Erythroblast (primary cell): ENCODE measurements around the gene ARHGAP30.

Experiments
- DNase-seq, 2 experiments: peaks; one replicate each; lab custom pipeline; 2025; lab: John Stamatoyannopoulos, UW
- GATA1 ChIP-seq: IDR thresholded peaks from 2 replicates; pipeline ENCODE4 v1.6.1; 2011; ENCODE audit warnings: low read depth, mild to moderate bottlenecking, control low read depth, low read length, moderate library complexity
- POLR2A ChIP-seq: IDR thresholded peaks from 2 replicates; pipeline ENCODE4 v1.6.1; 2011; ENCODE audit warnings: mild to moderate bottlenecking, low read length

ARHGAP30 gene

DNA sequence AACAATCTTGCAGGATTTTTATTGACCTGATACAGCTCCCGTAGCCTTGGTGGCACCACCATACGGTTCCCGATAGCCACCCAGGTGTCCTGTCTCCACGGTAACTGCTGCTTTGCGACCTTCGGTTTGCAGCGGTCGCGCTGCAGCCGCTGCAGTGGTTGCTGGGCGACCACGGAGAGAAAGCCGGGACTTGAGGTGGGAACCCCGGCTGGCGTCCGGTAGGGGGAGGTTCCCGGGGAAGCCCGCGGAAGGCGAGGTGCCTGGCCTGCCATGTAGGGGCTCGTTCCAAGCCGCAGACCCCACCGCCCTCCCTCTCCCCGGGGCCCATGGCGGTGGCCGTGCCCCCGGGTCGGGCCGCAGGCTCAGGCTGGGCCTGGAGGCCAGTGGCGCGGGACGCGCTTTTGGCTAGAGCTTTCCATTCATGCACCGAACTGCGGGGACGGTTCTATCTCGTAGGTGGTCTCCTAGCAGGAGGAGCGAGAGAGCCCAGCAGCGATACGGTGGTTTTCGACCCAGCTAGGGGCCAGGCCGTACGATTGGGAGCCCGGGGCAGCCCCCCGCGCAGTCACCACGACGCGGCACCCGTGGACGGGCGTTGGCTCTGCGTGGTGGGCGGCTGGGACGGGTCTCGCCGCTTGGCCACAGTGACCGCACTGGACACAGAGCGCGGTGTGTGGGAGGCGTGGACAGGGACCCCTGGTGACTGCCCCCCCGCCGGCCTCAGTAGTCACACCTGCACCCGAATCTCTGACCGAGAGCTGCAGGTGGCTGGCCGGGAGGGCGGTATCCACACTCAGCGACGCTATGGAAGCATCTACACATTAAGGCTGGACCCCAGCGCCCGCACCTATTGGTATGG, 28.7 kb upstream of the ARHGAP30 start, which contains the start of gene KLHDC9:
TSS of gene KLHDC9 (plus strand) at position 152 of the 859 bp plus-strand sequence. CDS start at position 327, 175 bp downstream.
- TF ChIP-seq GATA1, result no peak
- TF ChIP-seq POLR2A, result no peak
- DNase-seq, result peak; percentile 68 to 71

DNA sequence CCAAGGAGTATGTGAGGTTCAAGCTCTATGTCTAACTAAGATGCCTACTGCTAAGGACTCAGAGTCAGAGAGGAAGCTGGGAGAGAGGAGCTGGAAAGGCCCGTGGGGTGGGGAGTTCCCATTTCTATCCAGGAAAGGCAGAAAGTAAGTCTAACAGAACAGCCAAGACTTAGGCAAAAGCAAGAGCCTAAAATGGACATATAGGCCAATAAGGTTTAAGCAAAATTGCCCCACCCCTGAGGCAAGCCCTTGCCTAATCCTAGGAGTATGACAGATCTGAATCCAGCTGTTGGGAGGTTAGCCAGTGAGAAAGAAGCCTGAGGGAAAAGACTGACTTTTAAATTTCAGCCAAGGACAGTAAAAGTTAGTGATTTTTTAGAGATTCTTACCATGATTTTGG, 26.8 kb upstream of the ARHGAP30 start:
- DNase-seq, result peak in 1 of 2 experiments; percentile 42
- TF ChIP-seq POLR2A, result no peak
- no peak for TF ChIP-seq GATA1

DNA sequence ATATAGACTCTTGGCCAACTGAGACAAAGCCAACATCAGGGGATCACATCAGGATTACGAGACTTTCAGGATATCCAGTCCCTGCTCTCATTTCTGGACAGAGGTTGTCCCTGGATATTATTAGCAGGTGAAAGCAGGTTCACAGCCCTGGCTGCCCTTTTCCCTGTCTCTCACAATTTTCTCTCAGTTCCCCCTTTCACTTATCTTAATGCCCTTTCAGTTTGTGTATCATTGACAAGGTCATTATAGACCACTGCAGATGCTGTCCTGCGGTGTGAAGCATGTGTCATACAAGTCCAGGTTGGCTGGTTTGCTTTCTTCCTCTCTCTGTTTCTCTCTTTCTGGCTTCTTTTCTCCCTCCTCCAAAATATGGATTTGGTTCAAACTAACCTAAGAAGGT, 26.3 kb upstream of the ARHGAP30 start:
- no peak for TF ChIP-seq POLR2A
- no peak for TF ChIP-seq GATA1
- no peak for DNase-seq

DNA sequence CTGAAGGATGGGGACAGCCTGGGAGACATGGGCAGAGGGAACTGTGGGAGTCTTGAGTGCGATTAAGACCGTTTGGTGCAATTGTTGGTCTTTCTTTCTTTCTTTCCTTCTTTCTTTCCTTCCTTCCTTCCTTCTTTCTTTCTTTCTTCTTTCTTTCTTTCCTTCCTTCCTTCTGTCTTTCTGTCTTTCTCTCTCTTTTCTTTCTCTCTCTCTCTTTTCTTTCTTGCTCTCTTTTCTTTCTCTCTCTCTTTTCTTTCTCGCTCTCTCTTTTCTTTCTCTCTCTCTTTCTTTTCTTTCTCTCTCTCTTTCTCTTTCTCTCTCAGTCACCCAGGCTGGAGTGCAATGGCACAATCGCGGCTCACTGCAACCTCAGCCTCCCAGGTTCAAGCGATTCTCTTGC, 25.5 kb upstream of the ARHGAP30 start:
- no peak for DNase-seq
- no peak for TF ChIP-seq GATA1
- no peak for TF ChIP-seq POLR2A

DNA sequence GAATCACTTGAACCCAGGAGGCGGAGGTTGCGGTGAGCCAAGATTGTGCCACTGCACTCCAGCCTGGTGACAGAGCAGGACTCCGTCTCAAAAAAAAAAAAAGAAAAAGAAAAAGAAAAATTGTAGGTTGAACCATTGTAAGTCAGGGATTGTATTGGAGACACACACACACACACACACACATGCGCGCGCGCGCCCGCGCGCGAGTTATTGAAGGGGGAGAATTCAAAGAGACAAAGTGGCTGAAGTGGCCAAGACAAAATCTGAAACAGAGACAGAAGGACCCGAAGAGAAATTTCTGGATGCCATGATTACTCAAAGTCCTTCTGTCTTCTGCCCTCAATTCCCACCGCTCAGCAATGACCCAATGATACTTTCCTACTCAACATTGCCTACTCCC, 24.8 kb upstream of the ARHGAP30 start:
- DNase-seq, result no peak
- TF ChIP-seq POLR2A (no peak), GATA1 (no peak)

DNA sequence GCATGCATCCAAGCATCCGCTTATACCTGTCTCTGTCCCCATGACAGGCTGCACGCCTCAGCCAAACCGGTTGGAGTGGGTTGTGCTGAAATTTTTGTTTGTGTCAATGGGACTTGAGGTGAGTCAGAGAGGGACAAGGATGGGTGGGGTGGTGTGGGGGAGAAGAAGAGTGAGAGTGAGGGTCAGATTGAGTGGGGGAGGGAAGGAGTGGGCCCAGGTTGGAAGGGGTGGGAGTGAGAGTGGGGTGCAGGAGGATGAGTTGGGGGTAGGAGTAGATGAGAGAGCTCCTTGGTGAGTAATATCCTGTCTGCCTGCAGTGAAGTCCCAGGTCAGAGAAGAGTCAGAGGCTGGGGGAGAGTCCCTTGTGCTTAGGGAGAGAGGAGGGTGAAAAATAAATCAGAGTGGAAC, 22.9 kb upstream of the ARHGAP30 start:
- no peak for TF ChIP-seq POLR2A
- no peak for TF ChIP-seq GATA1
- DNase-seq, result no peak

GRCh38 chr1:161091796-161092507, 22.3 kb upstream of the ARHGAP30 start:
- TF ChIP-seq GATA1, result no peak
- no peak for TF ChIP-seq POLR2A
- DNase-seq, result no peak

GRCh38 chr1:161091093-161091492, 21.4 kb upstream of the ARHGAP30 start:
- TF ChIP-seq GATA1 (no peak), POLR2A (no peak)
- no peak for DNase-seq

- TF ChIP-seq POLR2A (no peak), GATA1 (no peak)
- DNase-seq, result no peak
Observed at GRCh38 chr1:161090617-161091016, 20.9 kb upstream of the ARHGAP30 start.

DNA sequence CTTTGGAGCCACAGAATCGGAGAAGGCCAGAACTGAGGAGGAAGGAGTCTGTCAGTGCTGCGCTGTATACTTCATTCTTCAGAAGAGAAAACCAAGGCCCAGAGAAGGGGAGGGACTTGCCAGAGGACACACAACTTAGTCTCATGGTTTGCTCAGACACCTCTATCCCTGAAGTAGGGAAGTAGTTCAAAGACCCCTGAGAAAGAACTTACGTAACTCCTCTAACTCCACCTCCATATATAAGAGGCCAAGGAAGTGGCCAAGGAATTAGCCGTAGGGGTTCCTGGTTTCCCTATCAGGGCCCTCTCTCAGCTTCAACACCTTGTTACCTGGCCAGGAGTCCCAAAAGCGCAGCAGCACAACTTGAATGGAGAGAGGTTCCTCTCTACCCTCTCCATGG, 20.2 kb upstream of the ARHGAP30 start:
- DNase-seq, result no peak
- TF ChIP-seq POLR2A (no peak), GATA1 (no peak)

- no peak for DNase-seq
- TF ChIP-seq GATA1 (no peak), POLR2A (no peak)
Observed at GRCh38 chr1:161089251-161089924, 19.7 kb upstream of the ARHGAP30 start, which contains the start of gene NECTIN4. Gene NECTIN4 (minus strand): TSS chr1:161089558. CDS start chr1:161089296, 262 bp downstream.

DNA sequence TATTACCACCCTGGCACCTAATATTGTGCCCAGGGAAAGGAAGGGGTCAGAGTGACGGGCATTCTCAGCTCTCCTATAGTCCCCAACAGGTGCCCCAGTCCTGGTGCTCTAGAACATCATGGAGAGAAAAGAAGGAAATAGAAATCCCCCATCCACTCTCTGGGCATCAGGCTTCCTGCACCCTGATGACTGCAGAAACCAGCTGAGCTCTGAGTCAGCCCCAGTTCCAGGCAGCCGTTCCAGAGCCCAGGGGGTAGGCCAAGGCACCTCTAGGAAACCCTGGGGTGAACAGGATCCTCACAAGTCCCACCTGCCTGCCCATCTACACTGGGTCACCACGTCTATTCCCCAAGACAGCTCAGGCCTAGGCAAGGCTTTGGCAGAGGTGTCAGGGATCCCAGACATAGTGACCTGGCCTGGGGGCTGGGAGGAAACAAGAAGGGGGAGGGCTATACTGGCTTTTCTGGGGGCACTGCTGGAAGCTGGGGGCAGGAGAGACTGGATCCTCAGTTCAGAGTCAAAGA, 19.0 kb upstream of the ARHGAP30 start:
- DNase-seq, result no peak
- TF ChIP-seq POLR2A (no peak), GATA1 (no peak)

DNA sequence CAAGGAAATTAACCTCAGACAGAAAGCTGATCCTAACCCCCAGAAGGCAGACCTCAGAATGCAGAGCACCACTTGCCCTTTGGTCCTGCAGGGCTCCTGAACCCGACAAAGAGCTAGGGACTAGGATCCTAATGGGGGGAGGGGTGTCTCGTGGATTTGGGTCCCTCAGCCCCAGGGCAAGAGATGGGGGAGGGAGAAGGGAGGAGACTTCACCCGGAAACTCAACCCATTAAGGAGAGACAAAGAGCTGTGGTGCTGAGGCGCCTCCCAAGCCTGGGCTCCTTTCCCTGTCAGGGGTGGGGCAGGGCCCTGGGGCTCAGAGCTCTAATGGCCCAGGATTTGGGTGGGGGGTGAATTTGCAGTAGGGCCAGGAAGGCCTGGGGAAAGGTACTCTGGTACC, 16.8 kb upstream of the ARHGAP30 start:
- TF ChIP-seq POLR2A (no peak), GATA1 (no peak)
- no peak for DNase-seq
